Pons (tissue), 1 donor: Measurements from ENCODE around the gene SLC9A9.
A peak's percentile ranks its signal among the peaks of the same experiment; 100 is the strongest.
"Not testable (repeated sequence)": the region's sequence is repeated elsewhere in the genome, so short reads cannot be mapped to it uniquely, and the experiment has no call there.

Experiments
- DNase-seq: peaks from one replicate; pipeline ENCODE4 v3.0.0-alpha.2; 2016; ENCODE audit warnings: low spot score

SLC9A9 gene

DNA sequence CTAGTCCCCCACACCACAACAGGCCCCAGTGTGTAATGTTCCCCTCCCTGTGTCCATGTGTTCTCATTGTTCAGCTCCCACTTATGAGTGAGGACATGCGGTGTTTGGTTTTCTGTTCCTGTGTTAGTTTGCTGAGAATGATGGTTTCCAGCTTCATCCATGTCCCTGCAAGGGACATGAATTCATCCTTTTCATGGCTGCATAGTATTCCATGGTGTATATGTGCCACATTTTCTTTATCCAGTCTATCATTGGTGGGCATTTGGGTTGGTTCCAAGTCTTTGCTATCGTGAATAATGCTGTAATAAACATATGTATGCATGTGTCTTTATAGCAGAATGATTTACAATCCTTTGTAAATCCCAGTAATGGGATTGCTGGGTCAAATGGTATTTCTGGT is 152.9 kb downstream of the SLC9A9 start:
- not testable (repeated sequence) for DNase-seq

DNA sequence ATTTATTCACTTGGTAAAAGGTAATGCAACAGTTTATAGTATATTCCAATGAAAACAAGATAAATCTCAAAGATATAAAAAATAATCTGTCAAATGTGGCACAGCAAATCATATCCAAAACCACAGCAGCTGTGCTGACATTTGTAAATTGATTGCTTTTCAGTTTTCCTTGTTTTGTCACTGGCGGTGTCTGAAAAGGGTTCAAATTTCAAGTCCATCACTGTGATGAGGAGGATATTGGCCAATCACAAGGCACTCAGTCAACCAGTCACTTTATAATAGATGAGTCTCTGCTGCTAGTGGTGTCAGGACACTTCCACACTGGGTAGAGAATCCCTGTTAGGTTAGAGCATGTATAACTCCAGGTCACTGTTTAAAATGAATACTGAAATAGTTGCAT is 154.8 kb downstream of the SLC9A9 start:
- DNase-seq = no peak

DNA sequence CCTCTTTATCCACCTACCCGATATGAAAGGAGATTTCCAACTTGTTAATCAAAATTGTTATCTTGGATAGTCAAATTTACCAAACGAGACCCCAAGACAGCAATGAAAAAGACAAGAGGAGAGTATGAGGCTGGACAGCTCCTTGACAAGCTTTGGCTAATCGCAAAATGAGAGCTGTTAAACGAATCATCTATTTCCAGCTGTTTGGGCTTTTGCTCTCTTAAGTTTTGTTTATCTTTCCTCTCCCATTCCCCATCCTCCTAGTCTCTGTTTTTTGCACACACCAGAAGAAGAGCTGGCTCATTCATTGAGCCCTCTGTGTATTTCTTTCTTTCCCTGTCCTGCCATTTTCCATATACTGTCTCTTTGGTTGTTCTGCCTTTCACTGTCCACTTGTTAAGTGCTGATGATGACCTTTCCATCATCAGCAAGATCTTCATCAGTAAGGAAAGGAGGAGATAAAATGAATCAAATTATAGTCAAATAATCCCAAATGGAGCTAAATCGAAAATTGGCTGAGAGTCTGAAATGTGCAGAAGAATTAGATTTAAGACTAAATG is 161.6 kb downstream of the SLC9A9 start:
- DNase-seq = no peak

DNA sequence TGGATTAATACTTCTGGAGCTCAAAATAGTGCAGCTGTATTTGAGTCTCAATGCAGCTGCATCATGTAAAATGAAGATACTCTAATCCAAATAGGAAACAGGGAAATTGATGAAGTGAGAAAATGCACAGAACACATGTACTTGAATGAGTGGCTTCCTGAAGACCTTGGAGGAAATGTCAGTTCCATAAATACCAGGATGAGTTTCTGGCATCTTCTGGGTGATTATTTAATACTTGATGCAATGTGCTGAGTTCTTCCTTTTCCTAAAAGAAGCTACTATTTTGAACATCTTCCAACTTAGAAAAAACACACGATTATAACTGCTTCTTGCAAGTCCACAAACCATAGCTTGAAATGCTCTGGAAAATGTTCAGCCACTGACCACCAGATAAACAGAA is 162.8 kb downstream of the SLC9A9 start:
- no peak for DNase-seq

DNA sequence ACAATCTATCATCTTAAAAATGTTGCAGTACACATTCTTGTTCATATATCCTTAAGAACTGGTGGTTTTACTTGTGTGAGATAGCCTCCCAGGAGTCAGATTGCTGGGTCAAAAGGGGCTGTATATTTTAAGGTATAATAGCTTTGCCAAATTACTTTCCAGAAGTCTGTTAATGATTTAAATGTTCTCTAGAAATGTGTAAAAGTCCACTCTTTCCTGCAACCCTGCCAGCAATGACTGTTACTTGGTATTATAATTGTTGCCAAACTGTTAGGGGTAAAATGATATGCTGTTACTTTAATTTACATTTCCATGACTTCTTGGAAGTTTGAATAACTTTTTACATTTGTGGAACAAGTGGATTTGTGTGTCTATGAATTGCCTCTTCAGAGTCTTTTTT is 170.8 kb downstream of the SLC9A9 start:
- no peak for DNase-seq

DNA sequence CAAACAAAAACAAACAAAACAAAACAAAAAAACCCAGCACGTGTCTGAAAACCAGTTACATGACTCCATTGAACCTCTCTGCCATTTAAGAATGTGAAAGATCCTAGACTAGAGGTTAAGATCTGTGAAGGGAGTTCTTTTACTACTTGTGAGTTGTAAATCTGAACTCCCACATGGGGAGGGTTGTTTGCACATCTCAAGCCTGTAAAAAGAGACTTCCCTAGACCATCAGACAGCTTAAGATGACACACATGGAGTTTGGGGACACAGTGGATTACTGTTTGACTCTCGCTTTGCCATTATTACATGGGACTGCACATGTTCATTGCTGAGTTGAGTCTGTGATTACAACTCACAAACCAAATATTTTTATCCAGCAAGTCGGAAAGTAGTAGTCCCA is 171.5 kb downstream of the SLC9A9 start:
- DNase-seq = no peak

DNA sequence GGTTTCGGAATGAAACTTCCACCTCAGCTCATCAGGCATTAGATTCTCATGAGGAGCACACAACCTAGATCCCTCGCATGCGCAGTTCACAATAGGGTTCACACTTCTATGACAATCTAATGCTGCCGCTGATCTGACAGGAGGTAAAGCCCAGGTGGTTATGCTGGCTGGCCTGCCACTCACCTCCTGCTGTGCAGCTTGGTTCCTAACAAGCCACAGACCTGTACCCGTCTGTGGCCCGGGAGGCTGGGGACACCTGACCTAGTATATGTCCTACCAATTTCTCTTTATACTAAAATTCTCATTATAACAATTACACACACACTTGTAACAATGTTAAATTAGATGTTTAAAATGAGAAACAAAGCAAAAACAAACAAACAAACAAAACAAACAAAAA is 172.2 kb downstream of the SLC9A9 start:
- DNase-seq = no peak

DNA sequence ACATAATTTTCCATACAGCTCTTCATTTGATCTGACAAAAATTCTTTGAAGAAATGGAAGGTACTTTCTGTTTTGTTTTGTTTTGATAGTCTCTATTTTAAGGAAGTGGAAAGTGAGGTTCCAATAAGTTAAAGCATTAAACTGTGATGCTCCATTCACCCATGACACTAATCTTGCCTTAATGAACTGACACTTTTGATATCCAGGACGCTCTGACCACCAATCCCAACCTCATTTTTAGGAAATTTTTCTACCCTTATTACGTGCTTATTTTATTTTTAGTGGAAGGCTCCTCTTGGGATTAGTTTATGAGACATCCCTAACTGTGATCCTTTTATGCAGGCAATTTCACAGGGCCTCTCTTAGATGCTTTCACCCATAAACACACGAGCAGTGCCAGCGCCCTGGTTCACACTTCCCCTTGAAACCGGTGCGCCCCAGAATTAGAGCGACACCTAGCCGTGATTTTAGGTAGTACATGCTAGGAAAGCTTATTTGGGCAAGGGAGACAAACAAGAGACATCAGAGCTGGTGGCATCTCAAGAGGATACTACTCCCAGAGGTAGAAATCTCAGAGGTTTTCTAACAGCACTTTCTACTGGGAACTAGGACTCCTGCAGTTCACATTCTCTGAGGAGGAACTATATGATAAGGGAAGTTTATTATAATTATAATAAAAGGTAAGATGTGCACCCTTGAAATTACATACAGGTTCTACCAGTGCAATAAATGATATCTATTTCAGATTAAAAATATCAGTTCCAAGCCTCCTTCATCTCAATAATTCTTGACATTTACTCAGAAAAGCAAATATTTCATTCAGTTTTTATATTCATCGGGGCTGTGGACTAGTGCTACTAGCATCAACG is 173.9 kb downstream of the SLC9A9 start:
- peak; percentile 91 for DNase-seq

DNA sequence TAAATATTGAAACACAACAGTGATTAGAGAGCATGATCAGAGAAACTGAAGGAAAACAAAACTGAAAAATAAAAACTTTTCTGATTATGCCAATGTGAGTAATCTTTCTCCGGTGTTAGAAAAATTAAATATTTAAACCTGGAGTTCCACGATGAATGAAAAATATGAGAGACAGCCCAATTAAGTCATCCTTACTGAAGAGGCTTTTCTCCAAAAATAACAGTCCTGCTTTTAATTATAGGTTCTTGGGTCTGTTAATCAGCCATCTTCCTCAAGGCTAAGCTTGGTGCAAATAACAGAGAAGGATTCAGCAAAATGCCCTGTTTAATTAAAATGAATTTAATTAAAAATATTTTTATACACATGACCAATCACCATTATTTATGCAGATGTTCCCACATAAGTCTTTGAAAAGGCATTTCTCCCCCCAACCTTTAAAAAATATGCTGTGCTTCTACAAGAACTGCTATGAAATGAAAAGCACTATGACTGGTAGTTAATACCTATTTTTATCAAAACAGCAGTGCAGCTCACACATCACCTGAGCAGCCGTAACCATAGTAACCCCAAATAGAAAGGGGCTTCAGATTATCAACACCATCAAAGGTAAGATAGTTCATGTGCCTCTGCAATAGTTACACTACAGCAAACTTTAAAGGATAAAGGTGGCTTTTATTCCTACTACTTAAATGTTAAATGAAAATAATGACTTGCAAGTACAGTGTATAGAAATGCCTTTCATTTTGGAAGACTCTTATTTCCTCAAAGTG is 175.7 kb downstream of the SLC9A9 start:
- no peak for DNase-seq

DNA sequence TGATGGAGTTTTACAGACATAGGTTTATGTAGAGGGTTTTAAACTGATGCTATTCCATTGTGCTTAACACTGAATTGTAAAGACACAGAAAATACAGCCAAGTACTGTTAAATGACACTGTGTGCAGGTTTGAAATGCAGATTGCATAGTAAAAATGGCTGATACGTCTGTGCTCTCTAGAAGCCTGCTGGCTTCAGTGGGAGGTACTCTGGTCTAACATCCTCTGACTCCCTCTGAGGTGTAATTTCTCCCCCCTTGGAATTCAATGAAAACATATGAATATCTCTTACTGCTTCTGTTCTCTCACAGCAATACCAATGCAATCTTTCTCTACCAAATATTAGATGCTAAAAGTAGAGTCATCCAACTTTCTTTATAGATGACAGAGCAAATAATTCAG is 176.6 kb downstream of the SLC9A9 start:
- DNase-seq = no peak

DNA sequence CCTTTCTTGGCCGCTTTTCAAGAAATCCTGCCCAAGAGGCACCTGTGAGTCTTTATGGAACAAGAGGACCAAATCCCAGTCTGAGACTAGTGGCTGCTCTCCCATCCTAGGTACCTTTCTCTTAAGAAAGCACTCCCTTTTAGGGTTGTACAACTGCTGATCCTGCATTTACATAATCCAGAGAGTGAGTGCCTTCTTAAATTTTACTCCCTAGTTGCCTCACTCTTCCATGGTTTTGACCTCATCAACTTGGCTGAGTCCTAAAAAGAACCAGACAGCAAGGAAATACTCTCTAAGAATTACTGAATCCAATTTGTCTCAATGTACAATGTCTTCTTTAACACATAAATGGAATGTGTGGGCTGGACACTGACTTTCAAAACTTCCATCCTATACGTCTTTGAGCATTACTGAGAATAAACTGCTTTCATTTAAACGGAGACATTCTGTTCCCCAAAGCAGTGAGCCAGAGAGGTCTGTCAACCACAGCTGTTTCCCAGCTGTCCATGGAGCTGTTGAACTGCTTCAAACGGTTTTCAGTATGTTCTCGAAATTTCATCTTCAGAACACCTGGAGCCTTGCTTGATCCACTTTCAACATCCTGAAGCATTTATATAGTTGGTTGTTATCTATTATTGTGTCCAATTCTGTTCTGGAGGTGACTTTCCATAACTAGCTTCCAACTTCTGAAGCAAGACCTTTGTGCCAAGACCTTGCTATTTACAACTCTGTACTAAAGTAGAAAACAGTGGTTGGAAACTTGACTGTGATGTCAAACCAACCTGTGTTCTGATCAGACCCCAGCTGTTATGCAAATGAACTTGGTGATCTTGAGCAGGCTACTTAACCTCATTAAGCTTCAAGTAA is 179.1 kb downstream of the SLC9A9 start:
- DNase-seq = no peak

DNA sequence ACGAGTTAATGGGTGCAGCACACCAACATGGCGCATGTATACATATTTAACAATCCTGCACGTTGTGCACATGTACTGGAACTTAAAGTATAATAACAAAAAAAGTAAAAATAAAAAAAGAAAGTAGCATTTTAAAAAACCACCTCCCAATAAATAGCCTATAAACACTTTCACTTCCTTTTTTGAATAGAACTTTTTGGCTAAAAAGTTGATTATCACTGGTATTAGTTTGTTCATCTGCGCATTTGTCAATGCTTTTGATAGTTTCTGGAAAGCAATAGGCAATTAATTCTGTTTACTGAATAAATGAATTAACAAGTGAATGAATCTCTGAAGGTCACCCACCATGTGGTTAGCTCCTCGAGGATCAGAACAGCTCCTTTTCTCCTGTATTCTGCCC is 179.9 kb downstream of the SLC9A9 start:
- no peak for DNase-seq

DNA sequence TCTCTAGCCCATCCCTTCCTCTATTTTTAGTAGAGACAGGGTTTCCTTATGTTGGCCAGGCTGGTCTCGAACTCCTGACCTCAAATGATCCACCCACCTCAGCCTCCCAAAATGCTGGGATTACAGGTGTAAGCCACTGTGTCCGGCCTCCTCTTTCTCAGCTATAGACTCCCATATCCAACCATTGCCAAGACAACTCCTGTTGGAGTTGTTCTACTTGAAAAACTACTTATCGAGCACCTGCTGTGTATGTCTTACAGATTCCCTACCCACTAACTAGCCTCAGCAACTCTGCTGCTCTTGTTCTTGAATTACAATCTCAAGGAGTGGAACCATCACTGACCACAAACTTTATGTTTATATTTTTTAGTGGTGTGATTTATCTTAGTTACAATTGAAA is 186.6 kb downstream of the SLC9A9 start:
- no peak for DNase-seq

DNA sequence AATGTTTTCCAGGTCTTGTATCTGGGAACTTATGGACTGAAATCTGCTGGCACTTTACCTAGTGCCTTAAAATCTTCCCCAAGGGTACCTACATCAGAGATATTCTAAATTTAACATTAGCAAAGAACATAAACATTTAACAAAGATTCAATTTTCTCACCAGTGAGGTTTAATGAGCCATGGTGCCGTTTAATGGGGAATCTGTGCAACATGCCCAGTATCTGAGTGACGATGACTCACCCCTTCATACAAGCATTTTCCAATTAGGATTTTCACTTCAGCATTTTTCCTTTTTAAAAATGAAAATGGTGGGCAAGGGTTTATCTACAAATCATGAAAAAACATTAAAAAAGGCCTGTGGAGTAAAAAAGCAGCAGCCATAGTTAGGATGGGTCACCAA is 189.4 kb downstream of the SLC9A9 start:
- DNase-seq = no peak

DNA sequence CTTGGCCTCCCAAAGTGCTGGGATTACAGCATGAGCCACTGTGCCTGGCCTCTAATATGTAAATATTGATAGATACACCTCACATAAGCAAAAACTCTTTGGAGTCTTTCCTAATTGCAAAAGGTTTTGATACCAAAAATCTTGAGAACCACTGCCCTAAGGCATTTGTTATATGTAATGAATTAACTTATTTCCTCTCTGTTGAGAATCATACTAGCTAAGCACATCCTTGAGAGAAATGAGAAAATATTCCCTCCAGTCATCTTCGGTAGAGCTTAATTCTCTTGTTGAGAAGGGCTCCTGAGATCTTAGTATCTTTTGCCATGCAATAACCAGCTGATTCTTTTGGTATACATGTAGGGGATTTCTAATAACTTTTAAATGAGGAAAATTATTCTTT is 190.2 kb downstream of the SLC9A9 start:
- DNase-seq = no peak

DNA sequence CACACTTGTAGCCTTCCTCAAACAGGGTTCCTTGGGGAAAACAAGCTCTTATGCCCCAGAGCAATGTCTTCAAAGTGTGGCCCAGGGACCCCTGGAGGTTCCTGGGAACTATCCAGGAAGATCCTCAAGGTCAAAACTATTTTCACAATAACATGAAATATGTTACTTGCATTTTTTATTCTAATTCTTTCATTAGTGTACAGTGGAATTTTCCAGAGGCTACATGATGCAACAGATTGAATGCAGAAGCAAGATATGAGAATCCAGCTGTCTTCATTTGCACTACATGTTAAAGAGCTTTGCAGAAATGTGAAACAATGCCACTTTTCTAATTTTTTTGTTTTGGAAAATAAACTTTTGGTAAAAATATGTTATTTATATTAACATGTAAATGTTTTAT is 190.9 kb downstream of the SLC9A9 start:
- DNase-seq = no peak

DNA sequence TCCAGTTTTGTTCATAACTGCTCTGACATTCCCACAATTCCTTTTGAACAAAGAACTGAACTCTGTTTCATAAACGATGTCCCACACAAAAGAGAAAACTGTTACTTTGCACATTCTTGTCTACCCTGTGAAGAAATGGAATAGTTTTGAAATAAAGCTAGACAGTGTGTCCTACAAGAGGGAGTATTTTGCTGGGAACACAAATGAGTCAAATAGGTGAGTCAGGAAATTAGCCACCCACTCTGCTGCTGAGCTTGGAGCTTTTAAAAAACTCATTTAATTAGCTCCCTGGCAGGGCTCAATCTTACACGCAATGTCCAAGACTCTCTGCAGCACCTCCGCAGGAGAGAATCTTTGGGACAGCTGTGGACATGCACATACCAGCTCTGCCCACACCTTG is 193.4 kb downstream of the SLC9A9 start:
- DNase-seq = no peak

DNA sequence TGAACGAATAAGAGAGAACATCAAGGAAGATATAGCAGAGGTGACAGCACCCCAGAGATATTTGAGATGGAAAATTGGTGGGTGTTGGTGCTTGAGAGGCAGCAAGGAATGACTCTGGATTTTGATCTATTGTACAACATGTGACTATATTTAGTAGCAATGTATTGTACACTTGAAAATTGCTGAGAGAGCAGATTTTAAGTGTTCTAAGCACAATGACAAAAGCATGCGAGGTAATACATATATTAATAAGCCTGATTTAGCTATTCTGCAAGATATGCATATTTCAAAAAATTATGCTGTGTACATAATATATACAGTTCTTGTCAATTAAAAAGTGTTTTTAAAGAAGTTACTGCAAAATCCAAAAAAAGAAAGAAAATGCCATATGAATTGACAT is 194.3 kb downstream of the SLC9A9 start:
- DNase-seq = no peak

DNA sequence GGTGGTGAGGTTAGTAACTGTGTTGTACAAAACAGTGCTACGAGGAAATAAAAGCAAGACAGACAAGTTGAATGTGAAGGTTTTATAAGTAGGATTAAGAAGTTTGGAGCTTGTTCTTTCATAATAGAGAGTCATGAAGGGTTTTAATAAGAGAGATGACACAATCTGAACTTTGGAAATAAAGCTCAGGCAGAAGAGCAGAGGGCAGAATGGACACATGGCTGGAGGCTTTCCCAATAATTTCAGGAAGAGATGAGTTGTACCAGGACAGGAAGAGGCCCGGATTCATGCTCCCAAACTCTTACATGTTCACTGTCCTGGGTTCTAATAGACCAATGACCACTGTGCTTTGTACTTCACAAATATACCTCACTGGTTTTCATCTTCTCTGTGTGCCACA is 194.8 kb downstream of the SLC9A9 start:
- DNase-seq = no peak

DNA sequence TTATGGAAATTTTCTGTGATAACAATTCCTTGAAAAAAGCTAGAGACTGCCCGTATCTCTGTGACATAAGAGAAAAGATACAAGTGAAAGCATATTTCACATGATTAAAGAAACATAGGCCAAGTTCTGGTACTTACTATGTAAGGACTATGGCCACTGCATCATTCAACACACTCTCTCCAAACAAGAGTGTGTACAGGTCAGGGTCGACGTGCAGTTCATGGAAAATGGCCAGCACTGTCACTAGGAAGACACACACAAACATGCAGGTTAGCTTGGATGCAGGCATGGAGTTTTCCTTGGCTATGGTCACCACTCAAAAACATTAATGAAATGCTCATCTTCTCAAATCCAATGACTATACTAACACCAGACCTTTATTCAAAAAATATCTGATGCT is 196.2 kb downstream of the SLC9A9 start:
- no peak for DNase-seq

DNA sequence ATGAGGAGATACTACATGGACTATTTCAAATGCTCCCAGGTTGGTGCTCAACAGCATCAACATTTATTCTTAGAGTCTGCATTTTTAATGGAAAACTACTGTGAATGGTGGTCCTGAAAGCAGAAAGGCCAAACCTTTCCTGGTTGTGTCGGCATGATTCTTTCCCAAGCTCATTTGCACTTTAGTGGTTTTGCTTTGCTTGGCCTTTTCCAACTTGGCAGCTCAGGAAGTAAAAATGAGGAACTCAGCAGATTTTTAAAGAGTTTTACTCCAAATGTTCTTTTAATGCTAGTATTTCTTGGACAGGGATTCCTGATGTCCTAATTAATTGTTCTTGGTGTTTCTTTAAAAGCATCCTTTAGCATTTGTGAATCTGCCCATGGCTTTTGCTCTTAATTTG is 197.4 kb downstream of the SLC9A9 start:
- DNase-seq = no peak

DNA sequence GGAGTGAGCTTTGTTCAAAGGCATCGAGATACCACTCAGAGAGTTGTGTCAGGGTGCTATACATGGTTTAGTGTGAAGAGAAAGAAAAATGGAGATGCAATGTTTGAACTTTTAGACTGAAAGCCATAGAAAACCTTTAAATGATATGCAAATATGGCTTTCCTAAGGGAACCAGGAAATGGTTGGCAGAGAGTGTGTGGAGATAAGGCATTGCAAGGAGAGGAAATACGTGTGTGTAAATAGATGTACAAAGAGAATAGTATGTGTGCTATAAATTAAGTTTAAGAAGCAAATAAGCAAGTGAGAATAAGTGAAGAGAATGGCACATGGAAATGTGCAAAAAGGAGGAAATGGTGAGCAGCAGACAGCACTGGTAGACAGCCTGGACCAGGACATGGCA is 198.1 kb downstream of the SLC9A9 start:
- DNase-seq = no peak
